ENCODE measurements around the gene EVA1C. TPM values are rescaled to one million over a fixed set of nuclear protein-coding genes. Genes with fewer than 3 reads are reported as not detected.

The EVA1C gene
- total RNA-seq, 3 donors from 2014 or later, result 30.2 to 69.8 (median 58.5) TPM

DNA sequence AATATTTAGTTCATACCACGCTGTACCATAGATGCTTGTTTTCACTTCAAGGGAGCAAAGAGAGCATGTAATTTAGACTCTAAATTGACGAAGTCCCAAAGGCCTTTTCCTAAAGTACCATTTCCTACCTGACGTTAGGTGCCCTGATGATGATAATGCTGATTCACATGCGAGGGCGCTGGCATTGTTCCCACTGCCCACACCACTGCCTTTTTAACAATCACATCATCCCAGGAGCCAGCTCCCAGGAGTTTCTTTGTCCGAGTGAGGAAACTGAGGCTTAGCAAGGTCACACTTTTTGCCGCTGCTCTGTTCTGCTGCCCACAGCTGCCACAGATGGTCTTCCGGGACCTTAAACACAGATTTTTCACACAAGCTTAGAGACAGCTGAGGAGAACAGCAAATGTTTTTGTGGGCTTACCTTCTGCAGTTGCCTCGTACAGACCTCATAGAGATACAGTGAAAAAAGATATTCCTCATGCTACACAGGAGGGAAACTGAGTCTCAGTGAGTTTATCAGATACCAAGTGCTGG, 69.4 kb downstream of the EVA1C start:
- Histone ChIP-seq H3K4me1 (no peaks in the 10 kb centered on the region), H3K27me3 (no peaks in the 10 kb centered on the region), H3K9me3 (no peaks in the 10 kb centered on the region), H3K4me3 (no peak overlapping the region), H3K27ac (peak overlapping the region in 1 of 2 donors; percentile 2), H3K36me3 (no peaks in the 10 kb centered on the region)
- intact Hi-C loops (cut with DNase I; ENCODE audit: low total_unique reads), result no loop called here
- DNase-seq (ENCODE audit: low spot score in 2 of 2), result no peak
- TF ChIP-seq POLR2AphosphoS5 (IDR thresholded peaks at IDR 0.05), result no peak

DNA sequence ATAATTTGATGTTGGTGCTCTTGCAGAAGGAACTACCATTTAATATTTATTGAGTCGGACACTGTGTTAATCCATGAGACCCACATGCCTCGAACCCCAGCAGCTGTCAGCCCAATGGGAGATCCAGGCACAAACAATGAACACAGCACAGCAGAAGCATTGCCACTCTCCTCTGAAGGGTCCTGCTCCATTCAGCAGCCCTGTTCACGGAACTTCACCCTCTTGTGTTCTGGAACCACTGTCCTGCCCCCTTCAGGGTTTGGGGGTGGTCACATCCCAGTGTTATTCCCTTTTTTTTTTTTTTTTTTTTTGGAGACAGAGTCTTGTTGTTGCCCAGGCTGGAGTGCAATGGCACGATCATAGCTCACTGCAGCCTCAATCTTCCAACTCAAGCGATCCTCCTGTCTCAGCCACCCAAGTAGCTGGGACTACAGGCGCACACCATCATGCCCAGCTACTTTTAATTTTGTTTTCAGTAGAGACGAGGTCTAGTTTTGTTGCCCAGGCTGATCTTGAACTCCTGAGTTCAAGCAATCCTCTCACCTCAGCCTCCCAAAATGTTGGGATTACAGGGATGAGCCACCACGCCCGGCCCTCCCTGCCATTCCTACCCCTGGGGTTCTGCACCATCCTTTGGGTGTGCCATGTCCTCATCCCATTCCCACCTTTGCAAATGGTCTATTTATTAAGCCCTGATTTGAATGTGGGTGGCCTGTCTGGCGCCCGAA, 70.2 kb downstream of the EVA1C start:
- Histone ChIP-seq H3K27me3 (no peaks in the 10 kb centered on the region), H3K4me3 (no peak overlapping the region), H3K9me3 (no peaks in the 10 kb centered on the region), H3K36me3 (no peaks in the 10 kb centered on the region), H3K27ac (peak overlapping the region in 1 of 2 donors; percentile 82), H3K4me1 (no peaks in the 10 kb centered on the region)
- intact Hi-C loops (cut with DNase I; ENCODE audit: low total_unique reads), result no loop called here
- TF ChIP-seq POLR2A (IDR thresholded peaks at IDR 0.05), result no peak
- TF ChIP-seq, protein P1, sequence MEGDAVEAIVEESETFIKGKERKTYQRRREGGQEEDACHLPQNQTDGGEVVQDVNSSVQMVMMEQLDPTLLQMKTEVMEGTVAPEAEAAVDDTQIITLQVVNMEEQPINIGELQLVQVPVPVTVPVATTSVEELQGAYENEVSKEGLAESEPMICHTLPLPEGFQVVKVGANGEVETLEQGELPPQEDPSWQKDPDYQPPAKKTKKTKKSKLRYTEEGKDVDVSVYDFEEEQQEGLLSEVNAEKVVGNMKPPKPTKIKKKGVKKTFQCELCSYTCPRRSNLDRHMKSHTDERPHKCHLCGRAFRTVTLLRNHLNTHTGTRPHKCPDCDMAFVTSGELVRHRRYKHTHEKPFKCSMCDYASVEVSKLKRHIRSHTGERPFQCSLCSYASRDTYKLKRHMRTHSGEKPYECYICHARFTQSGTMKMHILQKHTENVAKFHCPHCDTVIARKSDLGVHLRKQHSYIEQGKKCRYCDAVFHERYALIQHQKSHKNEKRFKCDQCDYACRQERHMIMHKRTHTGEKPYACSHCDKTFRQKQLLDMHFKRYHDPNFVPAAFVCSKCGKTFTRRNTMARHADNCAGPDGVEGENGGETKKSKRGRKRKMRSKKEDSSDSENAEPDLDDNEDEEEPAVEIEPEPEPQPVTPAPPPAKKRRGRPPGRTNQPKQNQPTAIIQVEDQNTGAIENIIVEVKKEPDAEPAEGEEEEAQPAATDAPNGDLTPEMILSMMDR (IDR thresholded peaks at IDR 0.05), result no peak
- TF ChIP-seq POLR2AphosphoS5 (IDR thresholded peaks at IDR 0.05), result no peak
- DNase-seq (ENCODE audit: low spot score in 2 of 2), result no peak

DNA sequence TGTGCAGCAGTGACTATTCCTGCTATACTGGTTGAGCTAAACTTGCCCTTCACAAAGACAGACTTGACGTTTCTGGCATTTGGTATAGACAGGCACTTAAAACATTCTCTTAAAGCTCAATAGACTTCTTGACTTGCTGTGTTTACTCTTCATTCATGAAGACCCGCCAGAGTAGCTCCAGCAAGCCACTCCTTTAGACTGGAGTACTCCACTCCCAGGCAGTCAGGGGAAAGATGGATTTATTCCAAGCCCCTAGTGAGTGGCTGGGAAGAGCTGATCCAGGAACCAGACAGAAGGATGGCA, 70.7 kb downstream of the EVA1C start:
- Histone ChIP-seq H3K4me3 (no peak overlapping the region), H3K36me3 (no peaks in the 10 kb centered on the region), H3K27me3 (no peaks in the 10 kb centered on the region), H3K9me3 (no peaks in the 10 kb centered on the region), H3K27ac (peak overlapping the region; percentile 58 to 82), H3K4me1 (no peaks in the 10 kb centered on the region)
- peak in 1 of 2 donors; percentile 35 for DNase-seq (ENCODE audit: low spot score in 2 of 2)
- TF ChIP-seq POLR2A (IDR thresholded peaks at IDR 0.05) (no peak), POLR2AphosphoS5 (IDR thresholded peaks at IDR 0.05) (no peak)
- TF ChIP-seq, protein P1 (IDR thresholded peaks at IDR 0.05), result no peak
- intact Hi-C loops (cut with DNase I; ENCODE audit: low total_unique reads), result no loop called here

DNA sequence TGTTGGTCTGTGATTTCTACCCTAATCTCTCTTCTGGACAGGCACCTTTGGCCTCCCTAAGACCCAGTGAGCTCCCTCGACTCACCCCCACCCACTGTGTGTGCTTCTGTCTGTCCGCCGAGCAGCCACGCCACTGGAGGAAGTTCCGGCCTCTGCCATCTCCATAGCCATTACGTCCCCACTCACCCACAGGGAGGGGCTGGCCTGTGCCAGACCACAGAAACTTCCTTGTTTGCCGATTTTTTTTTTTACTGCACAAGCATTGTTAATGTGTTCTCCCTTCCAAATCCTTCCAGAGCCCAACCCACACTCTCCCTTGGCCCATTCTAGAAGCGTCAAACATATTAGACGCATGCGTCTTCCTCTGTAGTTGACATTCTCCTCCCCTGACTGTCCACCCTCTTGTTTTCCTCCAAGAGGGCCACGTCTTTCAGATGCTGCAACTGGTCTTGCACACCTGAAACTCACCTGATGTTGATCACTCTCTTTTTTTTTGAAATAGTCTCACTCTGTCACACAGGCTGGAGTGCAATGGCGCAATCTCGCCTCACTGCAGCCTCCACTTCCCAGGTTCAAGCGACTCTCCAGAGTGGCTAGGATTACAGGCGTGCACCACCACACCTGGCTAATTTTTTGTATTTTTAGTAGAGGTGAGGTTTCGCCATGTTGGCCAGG, 72.3 kb downstream of the EVA1C start:
- Histone ChIP-seq H3K9me3 (no peaks in the 10 kb centered on the region), H3K4me3 (no peak overlapping the region), H3K27me3 (no peaks in the 10 kb centered on the region), H3K4me1 (no peaks in the 10 kb centered on the region), H3K27ac (peak overlapping the region; percentile 4 to 82), H3K36me3 (no peaks in the 10 kb centered on the region)
- DNase-seq (ENCODE audit: low spot score in 2 of 2), result peak in 1 of 2 donors; percentile 74
- intact Hi-C loops (cut with DNase I; ENCODE audit: low total_unique reads), result no loop called here
- TF ChIP-seq POLR2AphosphoS5 (IDR thresholded peaks at IDR 0.05) (peak in 2 of 3 donors; percentile 3 to 36), POLR2A (IDR thresholded peaks at IDR 0.05) (no peak)

DNA sequence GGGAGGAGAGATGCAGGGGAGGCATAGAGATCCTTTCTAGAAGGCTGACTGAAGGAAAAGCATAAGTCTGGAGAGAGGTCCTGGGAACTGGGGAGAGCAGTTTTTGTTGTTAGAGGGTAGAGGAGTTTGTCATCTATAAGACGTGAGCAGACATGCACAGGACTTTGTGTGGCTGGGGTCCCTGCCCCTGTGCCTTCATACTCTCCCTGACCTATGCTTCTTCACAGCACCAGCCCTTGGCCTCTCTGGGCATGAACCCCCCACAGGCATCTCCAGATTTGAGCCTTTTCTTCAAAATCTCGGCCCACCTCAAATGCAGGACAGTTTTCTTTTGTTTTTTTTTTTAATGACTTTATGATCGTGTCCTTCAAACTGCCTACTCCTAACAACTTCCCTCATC, 79.9 kb downstream of the EVA1C start:
- Histone ChIP-seq H3K36me3 (no peaks in the 10 kb centered on the region), H3K9me3 (no peaks in the 10 kb centered on the region), H3K4me3 (no peak overlapping the region), H3K27ac (no peak overlapping the region), H3K4me1 (no peaks in the 10 kb centered on the region), H3K27me3 (no peaks in the 10 kb centered on the region)
- DNase-seq (ENCODE audit: low spot score in 2 of 2), result no peak
- no peak for TF ChIP-seq POLR2A (IDR thresholded peaks at IDR 0.05)
- TF ChIP-seq, protein P1 (IDR thresholded peaks at IDR 0.05), result no peak
- no peak for TF ChIP-seq POLR2AphosphoS5 (IDR thresholded peaks at IDR 0.05)
- intact Hi-C loops (cut with DNase I; ENCODE audit: low total_unique reads), result no loop called here
